HFFc6 (cell line): ENCODE measurements around the gene RNF26. TPM values are rescaled to one million over a fixed set of nuclear protein-coding genes. Genes with fewer than 3 reads are reported as not detected.

ENCODE experiments used
- DNase-seq: peaks from one replicate; pipeline ENCODE4 v3.0.0-alpha.2; 2018
- H3K27ac Mint-ChIP-seq: 2 replicates; pipeline ENCODE4 v1.8.0; 2020; ENCODE audit warnings: mild to moderate bottlenecking, mixed read lengths
- H3K27me3 Mint-ChIP-seq: 2 replicates; pipeline ENCODE4 v1.8.0; 2021; ENCODE audit warnings: mild to moderate bottlenecking, moderate library complexity, mixed read lengths; ENCODE audit not compliant: insufficient read depth
- H3K36me3 Mint-ChIP-seq: 2 replicates; pipeline ENCODE4 v1.8.0; 2021; ENCODE audit warnings: low read depth, mixed read lengths
- H3K4me1 Mint-ChIP-seq: 2 replicates; pipeline ENCODE4 v1.8.0; 2020; ENCODE audit warnings: low read depth, mixed read lengths
- H3K4me3 Mint-ChIP-seq: 2 replicates; pipeline ENCODE4 v1.8.0; 2020; ENCODE audit warnings: mild to moderate bottlenecking, moderate library complexity, mixed read lengths
- H3K9me3 Mint-ChIP-seq: 2 replicates; pipeline ENCODE4 v1.8.0; 2020; ENCODE audit warnings: mild to moderate bottlenecking, mixed read lengths
- total RNA-seq, 6 experiments: library from RNA; stranded (reverse); fragmentation: NEBNext Ultra II Directional; extraction: Animal tissue kit (Norgen Biotek cat#: 25700); gene quantifications; 2 replicates in 1 of 6; 3 replicates in 5 of 6; pipeline ENCODE4 v1.2.3, GENCODE V29; 2021
- TF ChIP-seq, protein P1 (sequence below): fragments of 200-600 bp; sonication (generic); IDR thresholded peaks from 2 replicates; pipeline ENCODE4 v1.5.0; 2021; ENCODE audit warnings: antibody characterized with exemption, mild to moderate bottlenecking

The RNF26 gene
- total RNA-seq, 6 experiments from 2014 or later: 48.6 to 63.5 (median 52.7) TPM

DNA sequence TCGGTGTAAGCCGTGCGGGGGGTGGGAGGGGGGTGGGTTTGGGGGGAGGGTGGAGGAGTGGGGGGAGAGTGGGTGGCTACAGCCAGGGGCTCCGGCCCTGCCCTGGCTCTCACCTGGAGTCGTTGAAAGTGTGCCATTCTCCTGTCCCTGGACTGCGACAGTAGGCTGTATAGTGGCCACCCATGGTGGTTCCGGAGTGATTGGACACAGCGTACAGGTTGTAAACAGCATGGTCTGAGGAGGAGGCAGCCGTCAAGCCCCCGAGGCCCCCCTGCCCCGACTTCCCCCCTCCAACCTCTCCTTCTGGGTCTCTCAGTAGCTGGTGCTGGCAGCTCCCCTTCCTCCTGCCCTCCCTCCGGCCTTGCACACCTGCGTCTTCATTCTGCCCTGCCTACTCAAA, 22.7 kb downstream of the RNF26 start:
- no peak for DNase-seq
- Mint-ChIP-seq H3K4me1 (peaks cover 26% of the 10 kb centered on the region), H3K4me3 (peak overlapping the region; percentile 31; the same call in 1 of the 2 replicates), H3K27ac (no peak overlapping the region), H3K9me3 (no peaks in the 10 kb centered on the region), H3K27me3 (peaks cover 2% of the 10 kb centered on the region), H3K36me3 (no peaks in the 10 kb centered on the region)
- TF ChIP-seq, protein P1, sequence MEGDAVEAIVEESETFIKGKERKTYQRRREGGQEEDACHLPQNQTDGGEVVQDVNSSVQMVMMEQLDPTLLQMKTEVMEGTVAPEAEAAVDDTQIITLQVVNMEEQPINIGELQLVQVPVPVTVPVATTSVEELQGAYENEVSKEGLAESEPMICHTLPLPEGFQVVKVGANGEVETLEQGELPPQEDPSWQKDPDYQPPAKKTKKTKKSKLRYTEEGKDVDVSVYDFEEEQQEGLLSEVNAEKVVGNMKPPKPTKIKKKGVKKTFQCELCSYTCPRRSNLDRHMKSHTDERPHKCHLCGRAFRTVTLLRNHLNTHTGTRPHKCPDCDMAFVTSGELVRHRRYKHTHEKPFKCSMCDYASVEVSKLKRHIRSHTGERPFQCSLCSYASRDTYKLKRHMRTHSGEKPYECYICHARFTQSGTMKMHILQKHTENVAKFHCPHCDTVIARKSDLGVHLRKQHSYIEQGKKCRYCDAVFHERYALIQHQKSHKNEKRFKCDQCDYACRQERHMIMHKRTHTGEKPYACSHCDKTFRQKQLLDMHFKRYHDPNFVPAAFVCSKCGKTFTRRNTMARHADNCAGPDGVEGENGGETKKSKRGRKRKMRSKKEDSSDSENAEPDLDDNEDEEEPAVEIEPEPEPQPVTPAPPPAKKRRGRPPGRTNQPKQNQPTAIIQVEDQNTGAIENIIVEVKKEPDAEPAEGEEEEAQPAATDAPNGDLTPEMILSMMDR: no peak

DNA sequence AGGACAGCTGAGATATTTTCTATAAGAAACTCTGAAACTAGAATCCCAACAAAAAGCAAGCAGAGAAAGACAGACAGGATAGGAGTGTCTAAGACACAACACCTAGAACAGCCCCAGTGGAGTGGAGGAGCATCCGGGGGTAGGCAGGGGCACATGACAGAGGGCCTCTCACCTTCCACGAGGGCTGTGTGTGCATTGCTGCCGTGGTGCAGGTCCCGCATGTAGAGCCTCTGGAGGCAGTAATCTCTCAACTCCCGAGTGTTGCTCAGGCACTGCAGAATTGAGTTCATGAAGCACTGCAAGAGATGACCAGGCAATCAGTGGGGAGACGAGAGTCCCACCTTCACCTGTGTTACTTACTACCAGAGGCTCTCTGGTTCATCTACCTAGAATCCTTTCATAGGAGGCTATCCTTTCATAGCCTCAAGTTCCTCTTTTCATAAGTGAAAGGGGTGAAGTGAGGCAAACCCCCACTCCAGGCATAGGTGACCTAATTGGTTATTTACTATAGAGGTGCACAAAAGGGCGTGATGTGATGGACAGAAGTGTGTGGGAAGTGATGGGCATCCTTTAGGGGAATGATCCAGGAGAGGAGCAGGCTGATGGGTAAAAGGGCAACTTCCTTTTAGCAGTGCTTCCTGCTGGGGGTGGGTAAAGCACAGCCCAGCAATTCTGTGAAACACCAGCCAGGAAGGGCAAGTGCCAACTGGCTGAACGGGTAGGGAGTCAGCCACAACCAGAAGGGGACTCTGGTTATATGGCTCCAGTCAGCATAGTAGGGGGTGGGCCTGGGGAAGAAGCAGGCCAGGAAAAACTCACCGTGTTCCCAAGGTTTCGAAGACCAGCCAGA, 25.3 kb downstream of the RNF26 start:
- no peaks in the 10 kb centered on the region; the same call in 1 of the 2 replicates for H3K36me3 Mint-ChIP-seq
- DNase-seq: no peak
- peaks cover 6% of the 10 kb centered on the region for H3K27me3 Mint-ChIP-seq
- H3K27ac Mint-ChIP-seq: no peak overlapping the region
- TF ChIP-seq, protein P1: no peak
- H3K9me3 Mint-ChIP-seq: no peaks in the 10 kb centered on the region
- no peak overlapping the region for H3K4me3 Mint-ChIP-seq
- peaks cover 37% of the 10 kb centered on the region for H3K4me1 Mint-ChIP-seq

DNA sequence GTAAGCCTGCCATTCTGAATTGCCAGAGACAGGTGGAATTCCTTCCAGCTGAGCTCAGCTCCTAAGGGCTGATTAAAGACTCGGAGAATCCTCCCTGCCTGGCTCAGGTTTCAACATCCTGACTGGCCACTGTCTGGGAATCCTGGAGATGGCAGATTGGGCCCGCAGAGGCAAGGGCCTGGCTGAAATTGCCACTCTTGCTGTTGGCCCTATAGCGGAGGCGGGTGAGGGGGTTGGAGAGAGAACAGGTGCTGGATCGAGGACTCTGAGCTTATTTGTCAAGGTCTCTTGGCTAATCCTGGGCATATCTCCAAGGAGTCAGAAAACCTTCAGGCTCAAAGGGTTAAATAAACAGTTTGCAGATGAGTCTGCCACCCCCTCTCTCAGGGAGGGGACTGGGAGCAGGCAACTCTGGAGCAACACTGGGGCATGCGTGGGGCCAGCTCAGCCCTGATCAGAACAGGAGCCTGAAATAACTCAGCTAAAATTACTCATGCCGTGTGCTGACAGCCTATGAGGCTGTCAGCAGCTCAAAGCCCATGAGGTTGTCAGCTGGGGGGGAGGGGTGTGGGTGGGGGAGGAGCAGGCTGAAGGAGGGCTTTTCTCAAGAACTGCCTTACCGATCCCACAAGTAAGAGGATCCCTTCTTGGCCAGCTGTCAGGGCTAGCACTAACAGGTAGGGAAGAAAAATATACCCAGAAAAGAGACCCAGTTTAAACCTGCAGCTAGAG, 26.9 kb downstream of the RNF26 start:
- TF ChIP-seq, protein P1: no peak
- Mint-ChIP-seq H3K4me1 (peaks cover 42% of the 10 kb centered on the region), H3K27me3 (peaks cover 7% of the 10 kb centered on the region), H3K27ac (peak overlapping the region; percentile 79), H3K36me3 (no peaks in the 10 kb centered on the region; the same call in 1 of the 2 replicates), H3K4me3 (peak overlapping the region; percentile 30), H3K9me3 (no peaks in the 10 kb centered on the region)
- DNase-seq: peak; percentile 78

DNA sequence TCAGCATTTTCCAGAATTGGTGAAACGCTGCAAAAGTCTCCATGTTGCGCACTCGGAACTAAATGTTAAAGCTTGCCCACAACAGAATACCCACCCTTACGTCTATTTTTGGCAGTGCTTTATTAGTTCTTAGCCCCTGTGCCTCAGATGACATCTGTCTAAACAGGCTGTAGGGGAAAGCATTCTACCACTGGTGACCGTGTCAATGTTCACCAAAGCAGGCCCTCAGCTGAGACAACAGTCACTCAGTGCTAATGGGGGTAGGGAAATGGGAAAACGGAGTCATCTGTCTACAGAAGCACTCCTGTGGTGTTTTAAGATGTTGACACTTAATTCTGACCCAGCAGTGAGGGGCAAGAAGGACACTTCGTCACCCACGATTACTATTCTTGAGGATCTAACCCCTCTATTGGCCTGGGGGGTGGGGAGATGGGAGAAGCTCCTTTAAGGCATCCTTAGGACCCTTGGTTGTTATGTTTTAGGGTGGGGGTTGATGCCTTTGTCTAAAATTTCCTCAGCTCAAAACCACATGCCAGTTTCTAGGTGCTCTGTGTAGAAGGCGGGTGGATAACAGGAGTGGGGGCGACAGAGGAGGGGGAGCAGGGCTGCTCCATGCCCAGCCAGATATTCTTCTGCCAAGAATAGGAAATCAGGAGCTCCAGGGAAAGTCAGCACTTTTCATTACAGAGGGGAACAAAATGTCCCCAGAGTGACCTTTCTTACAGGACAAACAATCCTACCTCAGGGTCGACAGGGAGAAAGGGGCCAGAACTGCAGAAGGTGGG, 27.8 kb downstream of the RNF26 start:
- H3K27me3 Mint-ChIP-seq: peaks cover 10% of the 10 kb centered on the region
- peaks cover 36% of the 10 kb centered on the region for H3K4me1 Mint-ChIP-seq
- DNase-seq: no peak
- H3K27ac Mint-ChIP-seq: no peak overlapping the region
- TF ChIP-seq, protein P1: no peak
- H3K9me3 Mint-ChIP-seq: no peaks in the 10 kb centered on the region
- no peaks in the 10 kb centered on the region; the same call in 1 of the 2 replicates for H3K36me3 Mint-ChIP-seq
- peak overlapping the region; percentile 52; the same call in 1 of the 2 replicates for H3K4me3 Mint-ChIP-seq

DNA sequence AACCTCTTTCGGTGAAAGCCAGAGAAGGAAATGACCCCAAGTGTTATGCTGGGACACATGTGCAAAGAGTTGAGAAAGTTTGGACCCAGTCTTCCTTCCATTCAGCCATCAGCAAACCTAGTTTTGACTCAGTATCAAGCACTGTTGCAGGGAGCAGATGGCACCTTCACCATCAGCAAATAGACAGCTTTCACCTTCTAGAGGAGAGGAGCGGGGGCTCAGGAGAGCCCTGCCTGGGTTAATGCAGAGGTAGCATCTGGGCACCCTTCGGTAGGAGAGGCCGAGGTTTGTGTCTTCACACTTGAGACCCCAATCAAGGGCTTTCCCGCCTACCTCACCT, 28.4 kb downstream of the RNF26 start:
- H3K27me3 Mint-ChIP-seq: peaks cover 8% of the 10 kb centered on the region
- no peak for DNase-seq
- H3K9me3 Mint-ChIP-seq: no peaks in the 10 kb centered on the region
- H3K27ac Mint-ChIP-seq: no peak overlapping the region
- H3K36me3 Mint-ChIP-seq: no peaks in the 10 kb centered on the region; the same call in 1 of the 2 replicates
- peak overlapping the region; percentile 52 for H3K4me3 Mint-ChIP-seq
- TF ChIP-seq, protein P1: no peak
- H3K4me1 Mint-ChIP-seq: peaks cover 39% of the 10 kb centered on the region
